PFSK-1 (cell line): ENCODE data around the gene ABCC2.

Experiments
- FOXP2 ChIP-seq: optimal IDR thresholded peaks from 2 replicates; pipeline ENCODE3; 2011; ENCODE audit warnings: borderline replicate concordance, control low read depth, inconsistent platforms; ENCODE audit not compliant: insufficient read depth; ENCODE audit errors: extremely low read length, extremely low read depth
- POLR2AphosphoS5 ChIP-seq: IDR thresholded peaks from 2 replicates; pipeline ENCODE4 v1.6.1; 2012; ENCODE audit warnings: low read depth, mild to moderate bottlenecking, control low read depth, low read length, moderate library complexity
- REST ChIP-seq, 2 experiments: IDR thresholded peaks; 2 replicates each; pipeline versions ENCODE4 v1.6.1 to v1.8.0; 2011 to 2012; ENCODE audit warnings: low read depth in 2 of 2, low read length in 2 of 2, control low read depth in 1 of 2, inconsistent platforms in 1 of 2, mild to moderate bottlenecking in 1 of 2, moderate library complexity in 1 of 2; ENCODE audit not compliant: insufficient read depth in 1 of 2
- SIN3A ChIP-seq: IDR thresholded peaks from 2 replicates; pipeline ENCODE4 v1.6.1; 2012; ENCODE audit warnings: mild to moderate bottlenecking, low read length, moderate library complexity, borderline replicate concordance; ENCODE audit not compliant: insufficient read depth
- TAF1 ChIP-seq: IDR thresholded peaks from 2 replicates; pipeline ENCODE4 v1.6.1; 2012; ENCODE audit warnings: low read length, control low read depth, borderline replicate concordance; ENCODE audit not compliant: insufficient read depth

Gene ABCC2

DNA sequence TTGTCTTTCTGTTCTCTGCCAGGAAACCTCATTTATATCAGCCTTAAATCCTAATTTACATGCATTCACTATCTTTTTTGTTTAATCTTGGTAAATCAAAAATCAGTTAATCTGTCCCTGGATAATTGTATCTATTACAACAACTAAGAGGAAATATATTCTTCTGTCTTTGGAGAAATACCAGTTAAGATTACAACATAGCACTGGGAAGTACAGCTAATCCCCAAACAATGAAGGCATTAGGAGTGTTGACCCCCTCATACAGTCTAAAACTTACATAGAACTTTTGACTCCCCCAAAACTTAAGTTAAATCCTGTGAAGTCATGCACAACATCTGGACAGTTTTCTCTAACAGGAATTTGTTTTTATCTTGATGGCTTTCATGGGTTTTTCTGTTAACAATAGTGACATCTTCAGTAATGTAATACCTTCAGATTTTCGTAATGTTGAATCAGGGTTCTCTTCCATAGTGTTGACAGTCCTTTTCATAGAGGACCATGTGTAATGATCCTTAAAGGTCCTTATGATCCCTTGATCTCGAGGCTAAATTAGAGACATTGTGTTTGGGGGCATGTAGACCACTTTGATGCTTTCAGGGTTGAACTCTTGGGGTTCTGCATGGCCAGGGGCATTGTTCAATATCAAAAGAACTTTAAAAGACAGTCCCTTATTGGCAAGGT lies 24.1 kb upstream of the ABCC2 start:
- TF ChIP-seq REST (IDR thresholded peaks at IDR 0.05; ENCODE audit: insufficient read depth in 1 of 2, low read depth in 2 of 2, low read length in 2 of 2) (no peak), FOXP2 (no peak), POLR2AphosphoS5 (no peak), SIN3A (no peak), TAF1 (no peak)

GRCh38 chr10:99760321-99760720 lies 22.1 kb upstream of the ABCC2 start:
- TF ChIP-seq POLR2AphosphoS5 (no peak), REST (IDR thresholded peaks at IDR 0.05; ENCODE audit: insufficient read depth in 1 of 2, low read depth in 2 of 2, low read length in 2 of 2) (no peak), FOXP2 (no peak), TAF1 (no peak), SIN3A (no peak)

DNA sequence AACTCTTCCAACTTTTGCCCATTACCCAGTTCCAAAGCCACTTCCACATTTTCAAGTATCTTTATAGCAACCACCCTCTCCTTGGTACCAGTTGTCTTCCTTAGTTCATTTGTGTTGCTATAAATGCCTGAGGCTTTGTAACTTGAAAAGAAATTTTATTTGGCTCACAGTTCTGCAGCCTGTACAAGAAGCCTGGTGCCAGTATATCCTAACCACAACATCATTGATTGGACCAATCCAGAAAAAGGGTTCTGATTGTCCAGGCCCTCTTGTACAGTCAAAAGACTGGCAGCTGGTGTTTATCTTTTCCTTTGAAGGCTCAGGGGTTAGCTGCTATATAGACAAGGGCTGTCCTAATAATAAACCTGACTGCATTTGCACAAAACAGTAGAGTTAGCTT lies 21.1 kb upstream of the ABCC2 start:
- no peak for TF ChIP-seq TAF1
- no peak for TF ChIP-seq REST (IDR thresholded peaks at IDR 0.05; ENCODE audit: insufficient read depth in 1 of 2, low read depth in 2 of 2, low read length in 2 of 2)
- no peak for TF ChIP-seq FOXP2
- TF ChIP-seq SIN3A: no peak

- TF ChIP-seq POLR2AphosphoS5 (no peak), FOXP2 (no peak), REST (IDR thresholded peaks at IDR 0.05; ENCODE audit: insufficient read depth in 1 of 2, low read depth in 2 of 2, low read length in 2 of 2) (no peak), TAF1 (no peak), SIN3A (no peak)
These were observed 16.7 kb upstream of the ABCC2 start for GRCh38 chr10:99765672-99766301.
